Measurements from ENCODE around the gene TBL3. TPM values are rescaled to one million over a fixed set of nuclear protein-coding genes. Genes with fewer than 3 reads are reported as not detected.
"Not testable (repeated sequence)": the region's sequence is repeated elsewhere in the genome, so short reads cannot be mapped to it uniquely, and the experiment has no call there.

Gene TBL3
- total RNA-seq, 1 donor from 2014 or later = 61.9 TPM

DNA sequence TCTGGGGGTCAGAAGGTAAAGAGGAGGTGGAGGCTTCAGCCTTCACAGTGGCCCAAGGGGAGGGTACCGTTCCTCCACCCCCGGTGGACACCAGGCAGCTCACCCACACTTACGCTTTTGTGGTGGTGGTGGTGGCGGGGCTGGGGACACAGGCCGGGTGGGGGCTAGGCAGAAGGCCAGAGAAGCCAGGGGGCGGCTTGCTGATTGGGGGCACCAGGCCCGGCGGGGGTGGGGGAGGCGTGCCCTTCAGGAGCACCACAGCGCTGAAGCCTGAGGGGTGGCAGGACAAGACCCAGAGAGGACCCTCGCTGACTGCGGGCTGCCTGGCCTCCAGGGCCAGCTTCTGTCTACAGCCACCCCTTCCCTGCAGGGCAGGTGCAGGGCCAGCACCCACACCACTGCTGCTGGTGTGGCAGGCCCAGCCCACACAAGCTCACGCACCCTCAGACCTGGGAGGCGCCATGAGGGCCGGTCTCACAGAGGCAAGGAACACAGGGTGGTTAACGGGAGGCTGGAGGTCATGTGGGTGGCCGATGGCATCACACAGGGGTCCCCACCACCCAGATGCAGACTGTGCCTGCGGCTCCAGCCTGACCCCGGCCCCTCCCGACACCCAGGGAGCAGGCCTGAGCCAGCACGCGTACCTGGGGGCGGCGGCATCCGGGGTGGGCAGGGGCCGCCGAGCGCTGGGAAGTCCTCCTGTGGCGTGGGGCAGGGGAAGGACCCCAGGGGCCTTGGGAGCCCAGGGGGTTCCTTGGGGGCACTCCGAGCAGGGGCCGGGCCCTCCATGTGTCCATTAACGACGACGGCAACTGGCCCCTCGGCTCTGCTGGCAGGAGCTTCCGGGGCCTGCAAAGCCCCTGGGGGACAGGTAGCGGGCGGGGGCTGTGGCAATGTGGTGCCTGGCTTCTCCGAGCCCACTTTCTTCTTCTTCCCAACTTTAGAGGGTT, 27.3 kb downstream of the TBL3 start:
- DNase-seq (ENCODE audit: low read depth, low spot score) = no peak

DNA sequence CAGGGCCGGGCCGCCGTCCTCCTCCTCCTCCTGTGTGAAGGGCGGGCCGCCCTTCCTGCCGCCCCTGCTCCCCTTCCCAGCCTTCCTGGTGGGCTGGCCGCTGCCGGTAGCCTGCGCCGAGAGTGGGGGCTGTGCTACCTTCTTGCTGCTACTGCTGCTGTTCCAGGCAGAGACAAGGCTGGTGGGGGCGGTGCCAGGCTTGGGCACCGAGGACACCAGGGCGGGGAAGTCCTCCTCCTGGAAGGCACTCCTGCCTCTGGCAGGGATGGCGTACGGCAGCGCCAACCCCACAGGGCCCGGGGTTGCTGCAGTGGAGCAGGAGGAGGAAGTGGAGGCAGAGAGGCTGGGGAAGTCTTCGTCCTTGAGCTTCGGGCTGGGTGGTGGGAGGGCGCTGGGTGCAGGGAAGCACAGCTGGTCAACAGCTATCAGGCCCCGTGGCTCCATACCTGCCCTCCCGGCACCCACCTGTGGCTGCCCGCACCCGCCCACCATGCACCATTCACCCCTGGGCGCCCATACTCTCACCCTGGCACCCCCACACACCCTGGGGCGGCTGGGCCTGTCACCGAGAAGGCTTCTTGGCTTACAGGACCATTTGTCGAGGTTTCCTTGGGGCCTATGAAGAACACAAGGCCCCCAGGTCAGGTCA, 28.1 kb downstream of the TBL3 start:
- DNase-seq (ENCODE audit: low read depth, low spot score) = no peak

- no peak for DNase-seq (ENCODE audit: low read depth, low spot score)
Measured at GRCh38 chr16:2001035-2001434, 29.2 kb downstream of the TBL3 start.

DNA sequence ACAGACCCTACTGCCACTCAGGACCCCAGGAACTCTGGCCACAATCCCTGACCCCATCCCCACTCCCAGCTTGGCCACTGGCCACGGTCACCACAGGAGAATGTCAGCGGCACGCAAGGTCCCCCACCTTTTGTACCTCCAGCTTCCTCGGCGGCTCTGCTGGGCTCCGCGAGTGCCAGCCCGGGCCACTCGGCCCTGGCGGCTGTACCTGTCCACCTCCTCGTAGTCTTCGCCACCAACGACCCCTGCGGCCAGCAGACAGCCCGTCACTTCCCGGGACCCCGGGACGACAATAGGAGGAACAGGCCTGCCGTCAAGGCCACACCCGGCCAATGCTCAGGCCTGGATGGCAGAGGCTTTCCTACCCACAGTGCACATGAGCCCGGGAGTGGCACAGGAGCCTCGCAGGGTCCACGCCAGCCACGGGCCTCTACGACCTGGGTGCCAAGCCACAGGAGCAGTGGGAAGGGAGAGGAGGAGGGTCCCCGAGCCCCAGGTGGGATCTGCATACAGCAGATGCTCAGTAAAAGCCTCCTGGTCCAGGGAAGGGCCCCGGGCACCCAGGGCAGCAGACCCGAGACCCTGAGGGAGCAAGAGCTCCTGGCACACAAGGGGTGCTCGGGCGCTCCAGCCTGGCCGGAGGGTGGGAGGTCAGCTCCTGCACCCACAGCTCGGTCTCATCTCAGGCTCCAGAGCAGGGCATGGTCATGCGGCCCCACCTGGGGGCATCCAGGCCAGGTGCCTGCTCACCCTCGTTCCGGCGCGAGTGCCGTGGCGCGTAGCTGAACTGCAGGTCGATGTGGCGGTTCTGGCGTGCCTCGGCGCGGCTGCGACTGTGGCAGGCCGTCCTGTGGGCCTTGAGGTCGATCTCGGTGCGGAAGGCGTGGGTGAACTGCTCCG, 29.9 kb downstream of the TBL3 start:
- DNase-seq (ENCODE audit: low read depth, low spot score) = no peak

DNA sequence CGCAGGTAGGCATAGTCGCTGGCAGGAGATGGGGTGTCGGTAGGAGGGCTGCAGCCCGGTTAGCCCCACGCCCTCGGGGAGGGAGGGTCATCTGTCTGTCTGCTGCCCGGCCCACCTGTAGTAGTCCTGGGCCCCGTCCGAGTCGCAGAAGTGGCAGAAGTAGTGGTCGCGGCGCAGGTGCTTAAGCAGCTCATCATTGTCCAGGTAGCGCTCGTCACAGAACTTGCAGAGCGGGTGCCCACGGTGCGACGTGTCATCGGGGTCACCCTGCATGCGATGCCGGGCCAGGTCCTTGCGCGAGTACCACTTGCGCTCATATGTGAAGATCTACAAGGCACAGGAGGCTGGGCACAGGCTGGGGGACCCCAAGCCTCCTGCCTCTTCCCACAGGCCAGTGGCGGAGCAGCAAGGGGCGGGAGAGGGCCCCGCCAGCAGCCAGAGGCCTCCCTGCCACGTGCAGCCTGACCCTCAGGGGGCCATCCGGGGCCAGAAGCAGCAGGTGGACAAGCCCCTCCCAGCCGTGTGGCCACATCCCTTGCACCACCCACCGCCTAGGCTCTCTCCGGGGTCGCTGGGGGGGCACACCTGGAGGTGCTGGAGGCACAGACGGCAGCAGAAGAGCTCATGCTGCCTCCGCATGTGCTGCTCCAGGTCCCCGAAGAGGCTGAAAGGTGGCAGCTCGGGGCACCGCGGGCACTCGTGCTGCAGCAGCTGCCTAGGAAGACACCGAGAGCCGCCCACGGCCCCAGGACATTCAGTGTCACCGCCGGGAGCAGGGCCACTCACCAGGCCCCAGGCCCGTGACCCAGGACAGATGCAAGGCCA, 30.8 kb downstream of the TBL3 start:
- no peak for DNase-seq (ENCODE audit: low read depth, low spot score)

GRCh38 chr16:2003231-2003826, 31.5 kb downstream of the TBL3 start:
- DNase-seq (ENCODE audit: low read depth, low spot score) = no peak

- peak; percentile 35 for DNase-seq (ENCODE audit: low read depth, low spot score)
Measured at GRCh38 chr16:2003827-2004641, 32.2 kb downstream of the TBL3 start.

GRCh38 chr16:2004795-2005517, 33.1 kb downstream of the TBL3 start:
- no peak for DNase-seq (ENCODE audit: low read depth, low spot score)

DNA sequence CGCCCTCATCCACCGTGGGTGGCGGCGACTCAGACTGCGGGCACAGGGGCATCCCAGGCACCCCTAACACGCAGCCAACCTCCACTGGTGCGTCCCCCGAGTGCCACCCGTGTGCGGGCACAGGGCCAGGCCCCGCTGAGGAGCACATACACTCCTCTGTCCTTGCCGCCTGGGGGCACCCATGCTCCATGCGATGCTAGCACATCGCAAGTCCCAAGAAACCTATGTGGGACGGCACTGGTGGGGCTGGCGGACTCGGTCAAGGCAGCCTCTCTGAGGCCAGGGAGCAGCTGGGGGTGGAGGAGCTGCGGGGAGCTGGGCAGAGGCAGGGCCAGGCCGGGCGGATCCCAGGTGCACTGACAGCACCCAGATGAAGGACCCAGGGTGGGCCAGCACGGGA, 33.8 kb downstream of the TBL3 start:
- DNase-seq (ENCODE audit: low read depth, low spot score) = no peak

DNA sequence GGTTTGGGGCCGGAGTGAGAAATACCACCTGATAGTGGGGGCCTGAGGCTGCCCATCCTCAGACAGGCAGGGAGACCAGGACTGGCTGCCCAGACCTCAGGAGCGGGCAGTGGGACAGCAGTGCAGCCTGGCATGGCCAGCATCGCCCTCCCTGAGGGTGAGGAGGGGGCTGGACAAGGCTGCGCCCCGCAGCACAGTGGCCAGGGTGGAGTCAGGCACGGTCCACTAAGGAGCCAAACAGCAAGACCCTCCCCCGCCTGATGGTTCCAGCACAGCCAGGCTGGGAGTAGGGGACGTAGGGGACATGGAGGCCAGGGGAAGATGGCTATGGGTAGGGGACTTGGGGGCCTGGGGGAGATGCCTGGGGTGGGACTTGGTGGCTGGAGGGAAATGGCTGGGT, 34.5 kb downstream of the TBL3 start:
- DNase-seq (ENCODE audit: low read depth, low spot score) = no peak

DNA sequence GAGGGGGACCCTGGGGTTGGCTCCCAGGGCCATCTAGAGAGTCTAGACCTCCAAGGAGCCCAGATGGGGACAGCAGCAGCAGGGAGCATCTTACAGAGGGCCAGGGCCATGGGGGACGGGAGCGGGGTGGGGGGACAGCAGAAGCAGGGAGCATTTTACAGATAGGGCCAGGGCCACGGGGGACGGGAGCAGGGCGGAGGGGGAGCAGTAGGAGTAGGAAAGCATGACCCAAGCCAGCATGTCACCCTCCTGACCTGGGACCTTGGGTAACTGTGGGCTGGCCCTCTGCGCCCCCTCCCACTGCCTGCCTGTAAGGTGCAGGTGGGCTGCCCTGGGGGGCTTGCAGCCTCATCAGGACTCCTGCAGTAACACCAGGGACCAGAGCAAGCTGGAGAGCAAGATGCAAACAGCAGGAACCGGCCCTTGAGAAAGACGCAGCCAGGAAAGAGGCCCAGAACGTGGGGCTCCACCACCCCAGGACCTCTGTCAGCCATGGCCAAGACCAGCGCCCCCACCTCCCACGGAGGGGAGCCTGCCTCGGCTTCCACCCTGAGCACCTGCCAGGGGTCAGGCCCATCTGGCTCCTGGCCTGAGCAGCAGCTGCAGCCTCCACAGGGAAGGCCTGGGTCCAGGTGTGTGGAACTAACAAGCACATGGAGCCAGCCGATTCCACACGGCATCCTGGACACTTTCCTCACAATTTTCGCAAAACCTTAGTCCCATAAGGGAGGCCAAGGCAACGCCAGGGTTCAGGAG, 35.4 kb downstream of the TBL3 start:
- DNase-seq (ENCODE audit: low read depth, low spot score) = no peak

DNA sequence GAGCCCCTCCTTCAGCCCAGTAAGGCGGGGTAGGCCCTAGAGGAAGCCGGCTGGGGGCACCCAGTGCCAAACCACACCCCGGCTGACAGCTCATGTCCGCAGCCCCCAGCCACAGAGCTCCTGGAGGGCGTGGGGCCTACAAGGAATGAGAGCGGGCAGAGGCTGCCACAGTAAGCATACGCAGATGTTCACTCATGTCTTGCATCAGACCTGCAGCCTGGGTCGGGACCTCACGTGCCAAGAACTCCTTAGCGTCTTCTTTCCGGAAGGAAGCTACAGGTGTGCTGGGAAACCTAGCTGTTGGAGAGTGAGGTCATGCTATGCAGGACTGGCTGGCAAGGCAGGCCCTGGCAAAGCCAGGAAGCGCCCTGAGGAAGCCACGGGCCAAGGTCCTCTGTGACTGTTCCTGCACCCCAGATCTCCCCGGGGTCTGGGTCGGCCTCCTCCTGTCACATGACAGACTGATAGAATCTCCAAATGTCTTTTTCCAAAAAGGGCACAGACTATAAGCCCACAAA, 36.2 kb downstream of the TBL3 start:
- no peak for DNase-seq (ENCODE audit: low read depth, low spot score)

DNA sequence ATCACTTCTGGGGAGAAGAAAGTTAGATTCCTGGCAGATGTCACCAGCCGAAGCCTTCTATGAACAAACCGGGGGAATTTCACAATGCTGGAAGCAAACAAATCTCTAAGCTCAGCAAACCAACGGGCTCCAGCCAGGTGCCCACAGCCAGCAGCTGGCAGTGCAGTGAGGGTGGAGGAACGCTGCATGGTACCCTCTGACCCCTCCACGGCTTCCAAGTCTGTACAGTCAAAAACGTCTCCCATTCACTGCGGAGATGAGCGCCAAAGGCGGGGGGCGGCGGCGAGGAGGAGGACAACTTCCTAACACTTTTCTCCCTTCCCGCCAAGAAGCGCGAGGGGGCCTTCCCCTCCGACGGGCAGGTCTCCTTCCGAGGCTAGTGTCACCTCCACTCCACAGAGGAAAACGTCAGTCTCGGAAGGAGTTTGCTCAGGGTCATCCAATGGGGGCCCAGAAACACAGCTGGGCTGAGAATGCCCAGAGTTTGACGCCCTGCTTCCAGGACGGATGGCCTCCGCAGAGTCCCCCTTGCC, 36.8 kb downstream of the TBL3 start:
- DNase-seq (ENCODE audit: low read depth, low spot score) = no peak

DNA sequence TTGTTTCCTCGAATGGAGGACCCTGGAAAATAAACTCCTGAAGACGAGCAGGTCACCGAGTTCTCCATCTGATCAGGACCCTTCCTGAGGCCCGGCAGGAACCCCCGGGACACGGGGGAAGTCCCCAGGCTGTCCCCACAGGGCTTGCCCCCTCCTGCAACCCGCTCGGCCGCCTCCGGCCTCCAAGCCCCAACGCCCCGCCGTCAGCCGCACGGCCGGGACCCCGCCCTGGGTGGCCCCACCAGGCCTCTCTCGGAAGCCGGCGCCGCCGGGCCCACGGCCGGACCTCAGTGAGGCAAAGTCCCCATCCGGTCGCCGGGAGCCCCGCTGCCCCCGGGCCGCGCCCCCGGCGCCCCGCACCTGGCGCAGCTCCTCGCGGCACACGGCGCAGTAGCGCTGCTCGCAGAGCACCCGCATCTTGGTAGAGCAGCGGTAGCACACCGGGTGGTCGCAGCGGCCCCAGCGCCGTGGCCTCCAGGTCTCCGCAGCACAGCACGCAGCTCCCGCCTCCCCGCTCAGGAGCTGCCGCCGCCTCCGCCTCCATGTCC, 37.4 kb downstream of the TBL3 start:
- DNase-seq (ENCODE audit: low read depth, low spot score) = no peak

DNA sequence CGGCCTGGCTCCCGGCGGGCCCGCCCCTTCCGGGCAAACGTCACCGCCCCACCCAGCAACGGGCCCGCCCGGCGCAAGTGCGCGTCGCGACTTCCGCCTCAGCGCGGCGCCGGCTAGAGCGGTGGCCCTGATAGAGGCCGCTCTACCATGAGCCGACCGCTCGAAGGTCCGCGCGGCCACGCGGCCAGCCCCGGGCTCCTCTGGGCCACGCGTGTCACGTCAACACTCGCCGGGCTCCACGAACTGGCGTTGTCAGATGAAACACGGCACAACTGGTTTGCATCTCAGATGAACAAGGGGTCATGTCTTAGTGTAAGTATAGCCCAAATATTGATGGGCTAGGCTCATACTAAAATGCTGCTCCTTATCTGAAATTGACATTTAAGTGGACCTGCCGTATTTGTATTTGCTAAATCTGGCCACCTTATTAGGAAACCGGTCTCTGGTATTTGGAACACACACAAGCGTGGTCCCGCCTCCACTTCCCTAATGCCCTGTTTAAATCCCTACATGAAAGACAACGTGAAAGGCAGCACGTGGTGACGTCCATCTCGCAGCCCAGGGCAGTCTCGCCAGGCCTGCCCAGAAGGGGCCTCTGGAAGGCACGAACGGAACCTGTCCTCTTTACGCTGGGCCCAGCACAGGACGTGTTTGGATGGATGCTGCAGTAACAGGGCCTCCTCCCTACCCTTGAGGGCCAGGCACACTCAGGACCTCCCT, 38.1 kb downstream of the TBL3 start, which contains the start of gene ZNF598:
Gene ZNF598, minus strand, starts transcription at position 31 of the 720 bp plus-strand sequence.
- DNase-seq (ENCODE audit: low read depth, low spot score) = peak; percentile 48

DNA sequence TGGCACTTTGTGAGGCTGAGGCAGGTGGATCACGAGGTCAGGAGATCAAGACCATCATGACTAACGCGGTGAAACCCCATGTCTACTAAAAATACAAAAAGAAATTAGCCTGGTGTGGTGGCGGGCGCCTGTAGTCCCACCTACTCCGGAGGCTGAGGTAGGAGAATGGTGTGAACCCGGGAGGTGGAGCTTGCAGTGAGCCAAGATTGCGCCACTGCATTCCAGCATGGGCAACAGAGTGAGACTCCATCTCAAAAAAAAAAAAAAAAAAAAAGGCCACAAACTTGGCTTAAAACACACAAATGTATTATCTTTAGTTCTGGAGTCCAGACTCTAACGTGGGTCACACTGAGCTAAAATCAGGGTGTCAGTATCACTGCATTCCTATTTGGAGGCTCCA, 39.9 kb downstream of the TBL3 start:
- DNase-seq (ENCODE audit: low read depth, low spot score) = not testable (repeated sequence)

- DNase-seq (ENCODE audit: low read depth, low spot score) = no peak
Measured at GRCh38 chr16:2013527-2013926, 41.7 kb downstream of the TBL3 start.
